Urothelium cell line (cell line): ENCODE results near the gene USP49.
"Not testable (repeated sequence)": the region's sequence is repeated elsewhere in the genome, so short reads cannot be mapped to it uniquely, and the experiment has no call there.

Experiments
- DNase-seq: peaks from one replicate; pipeline ENCODE4 v3.0.0; 2011; ENCODE audit warnings: low spot score, mixed read lengths
- FAIRE-seq: peaks from 2 replicates; lab custom pipeline; 2011; peaks lifted over from hg19 to GRCh38; lab: Jason Lieb, UNC

Gene USP49

DNA sequence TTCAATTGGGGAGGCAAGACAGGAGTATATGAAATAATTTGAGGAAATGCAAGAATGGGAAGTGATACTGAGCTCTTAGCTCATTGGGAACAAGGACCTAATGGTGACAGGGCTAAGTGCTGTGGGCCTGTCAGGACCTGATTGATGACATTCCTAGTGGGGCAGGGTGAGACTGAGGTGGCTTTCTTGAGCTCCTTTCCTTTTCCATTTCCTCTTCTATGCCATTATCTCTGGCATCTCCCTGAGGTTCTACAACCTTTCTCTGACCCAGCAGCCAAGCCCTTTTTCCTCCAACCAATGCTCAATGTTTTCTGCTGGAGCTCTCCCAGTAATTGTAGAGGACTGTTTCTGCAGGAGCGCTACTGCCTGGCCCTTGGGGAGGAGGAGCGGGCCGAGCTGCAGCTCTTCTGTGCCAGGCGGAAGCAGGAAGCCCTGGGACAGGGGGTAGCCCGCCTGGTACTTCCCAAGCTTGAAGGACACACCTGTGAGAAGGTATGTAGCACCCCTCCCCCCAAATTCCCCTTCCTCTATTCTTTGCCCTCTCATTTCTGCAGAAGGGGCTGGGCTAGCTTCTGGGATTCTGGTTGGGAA lies 110.5 kb downstream of the USP49 start:
- DNase-seq (no peak), FAIRE-seq (no peak)

DNA sequence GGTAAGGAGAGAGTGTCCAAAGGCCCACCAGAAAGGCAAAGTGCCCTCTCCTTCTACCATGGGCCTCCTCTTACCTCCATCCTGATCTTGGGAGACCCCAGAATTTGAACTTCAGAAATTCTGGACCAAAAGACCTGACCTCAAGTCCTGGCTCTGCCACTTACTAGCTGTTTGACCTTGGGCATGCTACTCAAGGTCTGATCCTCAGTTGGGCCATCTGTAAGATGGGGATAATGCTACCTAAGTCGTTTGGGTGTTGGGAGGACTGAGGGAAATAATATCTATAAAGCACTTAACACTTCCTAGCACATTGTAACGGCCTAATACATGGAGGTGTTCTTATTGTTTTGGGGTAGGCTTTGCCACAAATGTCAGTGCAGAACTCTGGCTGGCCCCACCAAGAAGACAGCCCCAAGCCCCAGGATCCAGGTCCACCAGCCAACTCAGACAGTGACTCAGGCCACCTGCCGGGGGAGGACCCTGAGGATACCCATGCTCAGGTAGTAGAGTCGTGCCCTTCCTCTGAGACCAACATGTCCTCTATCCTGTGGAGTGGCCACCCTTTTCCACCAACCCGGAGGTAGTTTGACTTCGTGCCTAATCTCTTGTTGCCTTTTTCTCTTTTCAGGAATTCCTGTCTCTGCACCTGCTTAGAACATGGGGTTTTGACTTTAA lies 111.9 kb downstream of the USP49 start:
- no peak for FAIRE-seq
- DNase-seq: no peak

DNA sequence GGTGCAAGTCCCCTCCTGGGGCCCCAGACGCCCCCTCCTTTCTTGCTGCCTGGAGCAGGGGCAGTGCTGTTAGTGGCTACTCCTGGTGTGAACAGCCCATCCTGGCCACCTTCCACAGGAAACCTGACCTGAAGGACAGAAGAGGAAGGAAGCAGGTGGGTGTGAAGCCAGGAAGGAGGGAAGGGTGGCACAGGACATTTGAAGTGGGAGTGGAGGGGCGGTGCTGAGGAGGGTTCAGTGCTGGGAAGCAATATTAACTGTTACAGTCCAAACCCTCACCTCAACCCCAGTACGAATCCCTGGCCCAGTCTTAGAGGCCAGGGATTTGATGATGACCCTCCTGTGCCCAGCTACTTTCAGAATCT lies 113.8 kb downstream of the USP49 start:
- DNase-seq (no peak), FAIRE-seq (no peak)

DNA sequence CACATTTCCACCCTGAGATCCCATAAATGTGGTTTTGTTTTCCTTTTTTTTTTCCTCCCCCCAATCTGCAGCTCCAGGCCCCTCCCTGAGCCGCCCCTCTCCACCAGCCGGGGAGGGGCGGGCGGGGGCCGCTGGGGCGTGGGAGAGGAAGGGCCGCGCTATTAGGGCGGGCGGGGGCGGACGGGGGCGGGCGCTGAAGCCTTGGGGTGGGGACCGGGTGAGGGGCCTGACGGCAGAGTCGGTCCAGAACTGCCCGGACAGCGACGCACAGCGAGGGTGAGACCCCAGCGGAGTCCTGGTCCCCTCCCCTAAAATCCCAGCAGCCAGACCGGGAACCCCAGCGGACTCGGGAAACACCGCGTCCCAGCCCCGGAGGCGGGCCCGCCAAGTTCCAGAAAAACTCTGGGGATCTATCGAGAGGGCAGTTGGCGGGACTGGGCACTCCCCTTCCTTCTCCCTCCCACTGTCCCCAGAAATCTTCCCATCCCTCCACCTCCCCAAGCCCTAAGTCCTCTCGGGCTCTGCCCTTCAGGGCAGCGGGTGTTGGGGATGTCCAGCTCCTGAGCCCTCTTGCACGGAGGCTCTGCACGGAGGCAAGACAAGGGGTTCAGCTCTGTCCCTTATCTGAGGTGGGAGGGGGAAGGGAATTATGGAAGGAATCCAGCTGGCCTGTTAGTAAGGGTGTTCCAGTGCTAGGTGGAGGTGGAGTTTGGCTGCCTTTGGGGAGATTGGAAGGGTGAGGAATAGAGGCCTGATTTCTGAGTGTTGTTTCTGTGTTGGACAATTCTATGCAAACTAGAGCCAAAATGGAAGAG lies 114.4 kb downstream of the USP49 start, which contains the start of gene PRICKLE4:
Gene PRICKLE4 (plus strand): TSS at position 232 of the 815 bp plus-strand sequence. CDS start 2,692 bp downstream, outside the sequence.
- FAIRE-seq (no peak), DNase-seq (peak; percentile 58)

DNA sequence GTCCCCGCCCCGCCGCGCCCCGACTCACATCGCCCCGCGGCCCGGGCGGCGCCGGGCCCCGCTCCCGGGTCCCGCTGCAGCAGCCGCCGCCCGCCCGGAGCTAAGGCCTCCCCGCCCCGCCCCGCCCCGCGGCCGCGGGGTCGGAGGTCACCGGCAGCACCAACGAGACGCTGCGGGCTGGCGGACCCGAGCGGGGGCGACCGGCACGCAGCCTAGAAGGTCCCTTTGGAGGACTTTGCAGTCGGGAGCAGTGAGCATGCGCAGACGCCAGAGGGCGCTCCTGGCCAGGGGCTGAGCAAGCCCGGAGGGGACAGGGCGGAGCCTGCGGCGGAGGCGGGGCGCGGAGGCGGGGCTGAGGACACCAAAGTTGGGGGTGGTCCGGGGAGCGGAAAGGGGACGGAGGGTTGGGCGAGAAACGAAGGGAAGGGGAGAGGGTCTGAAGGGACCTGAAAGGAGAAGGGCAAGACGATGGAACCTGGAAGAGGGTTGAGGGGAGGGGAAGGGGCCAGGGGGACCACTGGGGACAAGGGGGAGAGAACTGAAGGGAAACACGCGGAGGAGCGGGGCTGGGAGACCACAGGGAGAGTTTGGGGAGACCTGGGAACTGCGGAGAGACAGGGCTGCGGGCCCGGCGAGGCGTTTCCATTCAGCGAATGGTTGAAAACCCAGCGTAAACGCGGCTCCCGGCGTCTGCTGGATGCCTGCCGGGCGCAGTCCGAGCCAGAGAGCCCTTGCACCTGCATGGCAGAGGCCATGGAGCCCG lies 115.2 kb downstream of the USP49 start, which contains the start of gene FRS3:
Gene FRS3 (minus strand): TSS at position 113 of the 763 bp plus-strand sequence. CDS start 2,913 bp downstream, outside the sequence.
- peak; percentile 98 for DNase-seq
- FAIRE-seq: peak; percentile 96

DNA sequence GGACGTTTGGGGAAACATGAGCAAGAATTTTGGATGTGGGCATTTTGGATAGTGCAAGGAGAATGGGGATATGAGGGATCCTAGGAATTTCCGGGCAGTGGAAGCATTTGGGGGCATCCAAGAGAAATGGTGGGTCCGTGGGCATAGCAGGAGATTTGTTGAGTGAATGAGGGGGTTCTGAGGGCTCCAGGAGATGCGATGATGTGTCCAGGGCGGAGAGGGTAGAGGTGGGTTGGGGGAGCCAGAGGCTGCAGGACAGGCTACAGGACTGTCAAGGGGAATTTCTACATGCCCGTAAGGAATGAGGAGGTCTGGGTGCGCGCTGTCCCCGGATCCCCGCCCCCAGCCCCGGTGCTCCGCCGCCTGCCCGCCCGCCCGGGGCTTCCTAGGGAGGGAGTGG lies 115.8 kb downstream of the USP49 start:
- FAIRE-seq (no peak), DNase-seq (no peak)

DNA sequence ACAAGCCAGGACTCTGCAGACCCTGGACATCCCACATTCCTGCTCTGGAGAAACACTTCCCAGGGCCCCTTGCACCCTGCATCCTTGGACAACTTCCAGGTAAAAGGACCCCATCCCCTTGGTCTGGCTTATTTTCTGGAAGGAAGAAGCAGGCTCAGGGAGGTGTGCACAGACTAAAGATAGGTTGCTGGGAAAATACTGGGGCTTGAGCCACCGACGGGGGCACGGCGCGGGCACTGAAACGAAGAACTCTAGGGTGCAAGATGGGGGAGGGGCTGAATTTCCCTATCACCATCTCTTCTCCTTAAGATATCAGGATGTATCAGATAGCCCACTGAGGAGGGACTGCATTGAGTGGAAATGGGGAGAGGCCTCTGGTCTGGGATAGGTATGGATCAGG lies 116.3 kb downstream of the USP49 start:
- FAIRE-seq: no peak
- DNase-seq: no peak

DNA sequence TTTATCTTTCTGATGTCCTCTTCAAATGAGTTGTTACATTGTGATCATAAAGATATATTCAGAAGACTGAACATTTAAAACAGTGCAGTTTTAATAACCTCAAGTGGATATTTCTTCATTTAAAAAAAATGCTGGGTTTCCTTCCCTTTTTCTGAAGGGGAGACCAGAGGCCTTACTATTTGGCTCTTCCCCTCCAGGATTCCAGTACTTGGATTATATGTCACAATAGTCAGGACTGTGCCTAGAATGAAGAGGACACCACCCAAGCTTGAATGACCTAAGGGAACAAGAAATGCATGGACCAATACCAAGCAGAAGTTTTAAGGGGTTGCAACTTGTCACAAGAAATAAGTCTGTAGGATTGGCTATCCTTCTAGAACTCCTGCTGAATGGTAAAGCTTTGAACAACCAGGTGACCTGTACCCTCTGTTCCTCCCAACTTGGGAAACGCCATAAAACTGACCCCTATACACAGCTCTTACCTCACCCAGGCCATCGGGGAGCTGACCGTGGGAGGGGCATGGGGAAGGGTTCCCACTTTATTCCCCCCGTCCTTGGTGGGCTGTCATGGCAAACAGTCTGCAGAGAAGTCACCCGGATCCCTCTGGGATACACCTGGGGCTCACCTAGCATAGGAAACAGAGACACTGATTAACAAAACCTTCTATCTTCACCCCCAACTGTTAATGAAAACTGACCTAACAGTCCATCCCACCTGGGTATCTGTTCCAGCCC lies 117.5 kb downstream of the USP49 start:
- DNase-seq (no peak), FAIRE-seq (no peak)

DNA sequence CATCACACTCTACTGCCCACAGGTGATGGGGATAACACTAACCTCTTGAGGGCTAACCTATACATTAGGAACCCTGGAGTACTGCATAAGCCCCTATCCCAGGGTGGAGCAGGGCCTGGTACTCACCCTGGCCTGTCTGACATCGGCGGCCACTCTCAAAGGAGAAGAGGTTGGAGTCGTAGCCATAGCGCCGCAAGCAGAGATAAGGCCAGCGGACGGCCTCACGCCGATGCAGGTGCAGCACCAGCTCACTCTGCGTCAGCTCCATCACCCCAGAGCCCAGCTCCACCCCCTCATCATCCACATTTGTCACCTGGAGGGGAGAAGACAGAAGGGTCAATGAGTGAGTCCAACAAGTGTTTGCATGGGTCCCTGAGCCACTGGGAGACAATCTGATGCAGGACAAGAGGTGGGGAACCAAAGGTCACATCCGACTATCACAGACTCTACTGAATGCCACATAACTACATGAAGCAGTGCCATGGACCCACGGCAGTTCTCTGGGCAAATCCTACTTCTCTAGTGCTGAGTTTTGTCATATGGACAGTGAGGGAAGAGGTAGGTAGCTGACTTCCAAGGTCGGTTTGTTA lies 119.8 kb downstream of the USP49 start:
- FAIRE-seq: no peak
- DNase-seq: no peak

DNA sequence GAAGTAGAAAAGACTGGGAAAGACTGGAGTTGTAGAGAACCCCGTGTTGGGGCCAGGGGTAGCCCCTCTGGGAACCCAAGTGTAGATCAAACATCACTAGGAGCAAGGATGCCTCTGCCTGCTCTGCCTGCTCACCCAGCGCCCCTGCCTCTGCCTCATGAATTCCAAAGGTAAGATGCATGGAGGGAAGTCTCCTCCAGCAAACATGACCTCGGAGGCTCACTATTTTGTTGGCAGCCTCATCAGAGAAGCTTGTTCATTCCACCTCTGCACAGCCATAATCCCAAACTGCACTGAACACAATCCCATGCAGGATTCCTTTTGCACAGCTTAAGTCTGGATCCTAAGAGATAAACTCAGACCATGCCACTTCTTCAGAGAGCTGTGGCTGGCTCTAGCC lies 120.3 kb downstream of the USP49 start:
- FAIRE-seq: no peak
- DNase-seq: no peak

DNA sequence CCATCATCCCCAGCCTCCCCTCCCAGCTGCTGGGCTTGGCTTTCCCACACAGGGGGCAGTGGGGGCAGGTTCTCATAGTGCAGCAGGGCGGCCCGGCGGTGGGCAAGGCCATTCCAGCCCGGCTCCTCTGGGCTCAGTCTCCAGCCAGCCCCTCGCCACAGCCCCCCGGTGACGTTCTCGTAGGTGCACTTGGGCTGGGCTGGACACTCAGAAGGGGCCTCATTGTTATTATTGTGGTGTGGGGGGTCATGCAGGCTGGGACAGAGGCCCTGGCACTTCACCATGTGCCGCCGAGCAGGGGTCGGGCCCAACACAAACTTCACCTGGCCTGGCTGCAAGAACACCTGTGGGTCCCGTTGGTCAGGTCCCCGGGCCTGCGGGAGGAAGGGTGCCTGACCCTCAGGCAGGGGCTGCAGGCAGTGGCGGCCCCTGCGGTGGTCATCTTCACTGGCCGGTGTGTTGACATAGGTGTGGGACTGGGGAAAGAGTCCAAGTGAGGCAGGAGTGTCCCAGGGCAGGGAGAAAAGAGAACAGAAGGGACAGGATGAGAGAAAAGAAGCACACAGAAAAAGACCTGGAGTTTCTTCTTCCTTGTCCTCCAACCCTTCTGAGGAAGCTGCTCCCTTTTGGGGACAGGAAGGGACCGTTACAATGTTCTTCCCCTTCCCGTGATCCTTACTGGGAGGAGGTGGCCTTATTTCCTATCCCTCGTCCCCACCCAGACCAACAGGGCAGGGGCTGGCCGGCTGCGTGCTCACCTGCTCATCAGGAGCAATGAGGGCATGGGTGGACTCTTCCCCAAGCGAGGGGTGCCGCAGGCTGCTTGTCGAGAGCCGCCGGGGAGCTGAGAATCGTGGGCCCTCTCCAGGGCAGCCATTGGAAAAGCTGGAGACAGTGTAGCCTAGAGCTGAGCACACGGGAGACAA lies 123.9 kb downstream of the USP49 start:
- no peak for DNase-seq
- no peak for FAIRE-seq

DNA sequence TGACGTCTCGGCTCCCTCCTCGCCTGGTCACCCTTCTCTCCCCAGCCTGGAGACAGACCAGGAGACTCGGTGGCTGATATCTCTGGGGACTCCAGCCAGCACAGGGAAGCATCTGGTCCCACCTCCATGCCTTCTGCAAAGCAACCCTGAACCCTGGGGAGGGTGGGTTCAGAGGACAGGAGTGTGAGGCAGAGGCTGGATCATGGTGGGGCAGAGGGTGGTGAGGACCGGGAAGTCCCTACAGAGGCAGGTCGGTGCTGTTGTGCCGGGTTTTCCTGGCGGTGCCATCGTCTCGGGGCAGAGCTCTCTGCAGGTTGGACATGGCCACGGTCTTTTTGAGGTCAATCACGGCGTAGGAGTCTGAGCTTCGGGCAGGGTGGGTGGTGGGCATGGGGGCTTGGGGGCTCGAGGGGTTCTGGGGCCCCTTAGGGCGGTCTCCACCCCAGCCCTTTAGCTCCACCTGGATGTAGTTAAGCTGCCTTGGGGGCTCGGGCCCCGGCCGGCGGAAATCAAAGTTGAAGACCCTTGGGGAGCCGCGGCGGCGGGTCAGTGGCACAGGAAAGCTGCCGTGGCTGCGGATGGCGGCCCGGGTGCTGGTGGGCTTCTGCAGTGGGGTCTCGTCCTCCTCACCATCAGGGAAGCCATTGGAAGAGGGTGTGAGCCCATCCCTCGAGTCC lies 124.7 kb downstream of the USP49 start:
- FAIRE-seq: no peak
- DNase-seq: no peak

DNA sequence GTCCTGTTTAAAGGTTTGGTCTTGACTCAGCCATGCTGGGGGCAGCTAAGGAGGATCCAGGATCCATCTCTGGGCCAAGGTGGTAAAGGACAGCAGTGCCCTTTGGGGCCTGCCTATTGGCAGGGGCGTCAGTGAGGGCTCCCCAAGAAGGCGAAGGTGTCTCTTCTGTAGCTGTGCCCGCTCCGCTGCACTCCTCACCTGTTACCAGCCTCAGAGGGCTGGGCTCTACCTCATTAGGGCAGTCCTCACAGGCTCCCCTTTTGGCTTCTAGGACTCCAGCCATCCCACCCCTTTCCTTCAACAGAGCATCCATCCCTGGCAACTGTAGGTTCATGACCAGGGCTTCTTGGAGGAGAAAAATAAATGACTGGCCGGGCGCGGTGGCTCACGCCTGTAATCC lies 125.8 kb downstream of the USP49 start:
- DNase-seq: no peak
- FAIRE-seq: no peak

DNA sequence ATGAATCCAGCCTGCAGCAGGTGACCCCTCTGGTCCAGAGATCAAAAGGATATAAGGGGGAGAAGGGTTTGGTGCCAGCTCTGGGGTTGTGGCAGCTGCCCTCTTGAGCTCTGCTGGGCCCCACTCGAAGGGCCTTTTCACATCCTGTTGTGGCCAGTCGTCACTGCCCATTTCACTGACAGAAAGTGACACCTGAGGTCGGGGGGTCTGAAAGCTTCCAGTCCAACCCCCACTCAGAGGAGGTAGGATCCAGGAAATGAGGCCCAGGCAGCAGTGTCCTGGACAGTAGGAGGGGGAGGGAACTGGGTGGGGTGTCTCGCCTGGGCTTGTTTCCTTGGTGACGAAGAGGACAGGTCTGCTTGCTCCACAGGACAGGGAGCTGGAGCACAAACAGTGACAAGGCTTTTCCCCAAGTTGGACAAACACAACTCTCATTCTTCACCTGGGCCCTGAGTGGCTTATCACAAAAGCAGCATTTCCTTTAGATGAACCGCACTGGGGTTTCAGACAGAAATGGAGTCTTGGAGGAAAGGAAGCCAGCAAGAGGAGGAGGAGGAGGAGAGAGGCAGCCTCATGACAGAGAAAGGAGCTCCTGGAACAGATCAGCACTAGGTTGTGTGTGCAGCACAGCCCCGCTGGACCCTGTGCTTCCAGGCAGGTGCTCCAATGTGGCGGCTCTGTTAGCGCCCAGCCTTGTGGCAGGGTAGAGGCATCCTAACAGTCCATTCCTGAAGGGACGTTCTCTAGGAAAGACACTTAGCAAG lies 126.4 kb downstream of the USP49 start:
- FAIRE-seq: no peak
- DNase-seq: no peak

DNA sequence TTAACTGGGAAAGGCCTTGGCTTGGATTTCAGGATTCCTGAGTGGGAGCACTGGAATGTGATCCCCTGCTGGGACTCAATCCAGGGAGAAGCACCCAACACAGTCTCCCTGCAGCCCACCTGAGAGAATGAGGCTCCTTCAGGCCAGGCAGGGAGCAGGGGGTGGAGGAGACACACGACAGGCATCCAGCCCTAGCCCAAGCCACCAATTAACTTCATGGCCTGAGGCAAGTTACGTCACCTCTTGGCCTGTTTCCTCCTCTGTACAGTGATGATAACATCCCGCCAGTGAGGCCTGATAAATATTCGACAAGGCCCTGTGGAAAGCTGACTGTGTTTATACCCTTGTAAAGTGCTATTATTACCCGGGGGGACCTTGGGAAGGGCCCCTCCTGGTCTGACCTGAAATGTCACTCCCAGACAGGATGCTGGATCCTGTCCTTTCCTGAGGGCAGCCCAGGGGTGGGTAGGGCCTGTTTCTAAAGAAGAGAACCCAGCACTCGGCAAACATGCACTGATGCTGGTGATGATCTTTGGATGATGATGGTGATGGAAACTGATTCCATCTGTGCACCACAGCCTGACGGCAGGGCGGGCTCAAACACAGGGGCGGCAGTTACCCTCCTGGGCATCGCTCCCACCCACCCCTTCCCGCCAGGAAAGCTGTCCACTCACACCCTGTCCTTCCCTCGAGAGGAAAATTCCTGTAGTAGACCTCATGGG lies 127.9 kb downstream of the USP49 start:
- no peak for DNase-seq
- FAIRE-seq: no peak

DNA sequence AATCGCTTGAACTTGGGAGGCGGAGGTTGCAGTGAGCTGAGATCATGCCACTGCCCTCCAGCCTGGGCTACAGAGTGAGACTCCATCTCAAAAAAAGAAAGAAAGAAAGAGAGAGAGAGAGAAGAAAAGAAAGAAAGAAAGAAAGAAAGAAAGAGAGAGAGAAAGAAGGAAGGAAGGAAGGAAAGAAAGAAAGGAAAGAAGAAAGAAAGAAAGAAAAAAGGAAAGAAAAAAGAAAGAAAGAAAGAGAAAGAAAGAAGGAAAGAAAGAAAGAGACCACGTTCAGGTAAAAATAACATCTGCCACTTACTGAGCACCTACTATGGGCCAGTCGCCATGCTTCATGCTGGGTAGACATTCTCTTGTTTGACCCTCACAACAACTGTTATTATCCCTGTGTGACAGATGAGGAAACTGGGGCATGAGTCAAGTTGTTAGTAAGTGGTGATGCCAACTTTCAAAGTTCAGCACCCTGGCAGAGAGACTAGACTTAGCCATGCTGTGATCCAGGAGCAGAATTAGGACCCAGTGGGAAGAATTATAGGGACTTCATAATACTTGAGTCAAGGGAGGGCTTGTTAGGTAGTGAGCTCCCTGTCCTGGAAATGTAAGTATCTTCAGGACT lies 129.0 kb downstream of the USP49 start:
- FAIRE-seq, DNase-seq: not testable (repeated sequence)

DNA sequence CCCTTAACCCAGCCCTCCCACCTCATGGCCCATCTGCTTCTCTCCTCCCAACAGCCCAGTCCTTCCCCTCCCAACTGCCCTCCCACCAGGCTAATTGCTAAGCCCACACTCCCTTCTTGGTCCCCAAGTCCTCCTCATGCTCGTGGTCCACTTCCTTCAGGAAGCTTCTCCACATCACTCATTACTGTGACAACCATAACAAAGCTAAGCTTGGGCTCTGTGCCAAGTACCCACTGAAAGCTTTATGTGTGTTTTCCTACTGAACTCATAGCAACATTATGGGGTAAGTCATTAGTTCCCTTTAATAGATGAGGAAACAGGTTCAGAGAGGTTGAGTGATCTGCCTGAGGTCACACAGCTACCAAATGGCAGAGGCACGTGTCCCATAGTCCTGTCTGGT lies 131.7 kb downstream of the USP49 start:
- FAIRE-seq (no peak), DNase-seq (no peak)
